HG03439 (cell line): Measurements from ENCODE around the gene ACOX1.

Experiments used
- ATAC-seq: cut with Tn5 transposase; IDR thresholded peaks from one replicate; pipeline ENCODE4 v1.9.1; 2021; ENCODE audit warnings: mild to moderate bottlenecking, moderate library complexity; ENCODE audit not compliant: unreplicated experiment

Gene ACOX1

GRCh38 chr17:75978938-75979704 is at the start of gene ACOX1, which contains the start of gene TEN1:
Gene ACOX1, minus strand, starts transcription at chr17:75979166. Its CDS starts 93 bp downstream, at chr17:75979073.
Gene TEN1, plus strand, starts transcription at chr17:75979240. Its CDS starts 6,953 bp downstream, at chr17:75986193.
- peak; percentile 89 for ATAC-seq

GRCh38 chr17:76027159-76027839 is 48.3 kb upstream of the ACOX1 start, which contains the start of gene EVPL:
Gene EVPL, minus strand, starts transcription at chr17:76027306. Its CDS starts 108 bp downstream, at chr17:76027198.
- ATAC-seq = no peak

GRCh38 chr17:76026714-76027158 is 47.8 kb upstream of the ACOX1 start:
- no peak for ATAC-seq

GRCh38 chr17:76025294-76025693 is 46.3 kb upstream of the ACOX1 start:
- ATAC-seq = no peak

GRCh38 chr17:76024353-76024752 is 45.4 kb upstream of the ACOX1 start:
- no peak for ATAC-seq

GRCh38 chr17:76023900-76024237 is 44.9 kb upstream of the ACOX1 start:
- ATAC-seq = no peak

- no peak for ATAC-seq
Measured at GRCh38 chr17:76022973-76023899, 44.3 kb upstream of the ACOX1 start.

- ATAC-seq = no peak
Measured at GRCh38 chr17:76022285-76022684, 43.3 kb upstream of the ACOX1 start.

- no peak for ATAC-seq
Measured at GRCh38 chr17:76019833-76020467, 41.0 kb upstream of the ACOX1 start.

GRCh38 chr17:76018801-76019200 is 39.8 kb upstream of the ACOX1 start:
- no peak for ATAC-seq

- ATAC-seq = no peak
Measured at GRCh38 chr17:76018340-76018680, 39.3 kb upstream of the ACOX1 start.

GRCh38 chr17:76017481-76018339 is 38.7 kb upstream of the ACOX1 start:
- ATAC-seq = no peak

- ATAC-seq = no peak
Measured at GRCh38 chr17:76014925-76015261, 35.9 kb upstream of the ACOX1 start.

- ATAC-seq = no peak
Measured at GRCh38 chr17:76014100-76014924, 35.3 kb upstream of the ACOX1 start.

- no peak for ATAC-seq
Measured at GRCh38 chr17:76013377-76013932, 34.5 kb upstream of the ACOX1 start.

GRCh38 chr17:76011951-76012350 is 33.0 kb upstream of the ACOX1 start:
- no peak for ATAC-seq

GRCh38 chr17:76009969-76010661 is 31.1 kb upstream of the ACOX1 start:
- no peak for ATAC-seq

GRCh38 chr17:76009447-76009846 is 30.5 kb upstream of the ACOX1 start:
- ATAC-seq = no peak
